C4-2B (cell line): ENCODE results near the gene SYNDIG1.

Source experiments
- H3K27ac ChIP-seq: fragments of 450-650 bp; 2 replicates; pipeline ENCODE4 v1.5.1; 2017
- ZFX ChIP-seq: fragments of 450-650 bp; IDR thresholded peaks from 2 replicates; pipeline ENCODE4 v1.6.1; 2017
- TF ChIP-seq, protein P1 (sequence below): fragments of 450-650 bp; conservative IDR thresholded peaks from 2 replicates; pipeline ENCODE4 v1.5.1; 2017; ENCODE audit warnings: mild to moderate bottlenecking

SYNDIG1 gene

DNA sequence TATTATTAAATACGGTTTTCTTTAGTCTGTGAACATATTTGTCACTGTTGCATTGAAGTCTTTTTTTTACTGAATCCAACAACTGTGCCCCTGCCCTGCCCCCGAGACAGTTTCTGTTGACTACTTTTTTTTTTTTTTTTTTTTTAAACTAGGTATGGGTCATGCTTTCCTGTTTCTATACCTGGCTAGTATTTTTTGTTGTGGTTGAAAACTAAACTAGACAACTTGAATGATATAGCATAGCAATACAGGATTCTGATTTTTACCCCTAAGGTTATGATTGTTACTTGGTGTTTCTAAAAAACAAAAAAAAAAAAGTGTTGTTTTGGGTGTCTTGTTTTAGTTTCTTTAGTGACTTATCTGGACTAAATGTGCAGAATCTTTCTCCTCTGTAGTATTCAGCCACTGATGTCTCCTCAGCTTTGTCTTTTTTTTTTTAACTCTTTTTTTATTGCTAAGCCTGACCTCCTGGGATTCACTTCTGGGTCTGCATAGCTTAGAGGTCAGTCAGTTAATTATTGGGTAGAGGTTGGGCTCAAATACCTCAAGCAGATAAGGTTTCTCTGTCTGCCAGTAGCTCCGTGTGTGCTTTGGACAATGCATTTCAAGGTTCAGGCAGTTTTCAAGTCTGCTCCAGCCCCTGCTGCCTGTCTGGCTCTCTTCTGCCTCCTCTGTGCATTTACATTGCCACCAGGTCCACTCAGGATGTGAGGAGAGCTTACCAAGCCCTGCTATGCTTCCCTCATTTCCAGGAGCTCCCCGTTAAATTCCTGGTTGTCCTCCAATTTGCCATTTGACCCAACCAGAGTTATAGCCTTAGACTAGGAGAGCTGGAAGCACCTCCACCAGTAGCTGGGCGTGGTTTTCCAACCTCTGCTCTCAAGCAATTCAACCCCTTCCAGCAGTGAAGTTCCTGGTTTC lies 91.4 kb downstream of the SYNDIG1 start:
- TF ChIP-seq, protein P1, sequence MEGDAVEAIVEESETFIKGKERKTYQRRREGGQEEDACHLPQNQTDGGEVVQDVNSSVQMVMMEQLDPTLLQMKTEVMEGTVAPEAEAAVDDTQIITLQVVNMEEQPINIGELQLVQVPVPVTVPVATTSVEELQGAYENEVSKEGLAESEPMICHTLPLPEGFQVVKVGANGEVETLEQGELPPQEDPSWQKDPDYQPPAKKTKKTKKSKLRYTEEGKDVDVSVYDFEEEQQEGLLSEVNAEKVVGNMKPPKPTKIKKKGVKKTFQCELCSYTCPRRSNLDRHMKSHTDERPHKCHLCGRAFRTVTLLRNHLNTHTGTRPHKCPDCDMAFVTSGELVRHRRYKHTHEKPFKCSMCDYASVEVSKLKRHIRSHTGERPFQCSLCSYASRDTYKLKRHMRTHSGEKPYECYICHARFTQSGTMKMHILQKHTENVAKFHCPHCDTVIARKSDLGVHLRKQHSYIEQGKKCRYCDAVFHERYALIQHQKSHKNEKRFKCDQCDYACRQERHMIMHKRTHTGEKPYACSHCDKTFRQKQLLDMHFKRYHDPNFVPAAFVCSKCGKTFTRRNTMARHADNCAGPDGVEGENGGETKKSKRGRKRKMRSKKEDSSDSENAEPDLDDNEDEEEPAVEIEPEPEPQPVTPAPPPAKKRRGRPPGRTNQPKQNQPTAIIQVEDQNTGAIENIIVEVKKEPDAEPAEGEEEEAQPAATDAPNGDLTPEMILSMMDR = no peak
- TF ChIP-seq ZFX = no peak
- H3K27ac ChIP-seq = no peak overlapping the region

DNA sequence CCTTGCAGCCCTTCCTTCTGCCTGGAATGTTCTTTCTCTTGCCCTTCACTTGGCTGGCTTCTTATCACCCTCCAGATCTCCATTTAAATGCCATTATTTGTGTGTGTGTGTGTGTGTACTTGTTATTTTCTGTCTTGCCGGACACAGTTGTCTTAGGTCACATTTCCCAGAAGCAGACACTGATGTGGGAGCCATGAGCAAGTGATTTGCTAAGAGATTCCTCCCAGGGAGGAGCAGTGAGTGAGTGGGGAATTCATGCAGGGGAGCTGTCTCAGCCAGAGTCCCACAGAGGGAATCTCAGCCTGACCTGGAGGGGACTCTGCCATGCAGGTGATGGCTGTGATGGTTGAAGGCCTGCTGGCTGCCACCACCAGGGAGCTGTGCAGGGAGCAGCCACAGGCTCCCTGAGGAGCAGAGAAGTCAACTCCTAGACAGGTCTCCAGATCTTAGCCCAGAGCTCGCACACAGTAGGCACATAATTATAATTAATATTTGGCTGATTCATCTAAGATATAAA lies 96.5 kb downstream of the SYNDIG1 start:
- H3K27ac ChIP-seq = no peak overlapping the region
- no peak for TF ChIP-seq ZFX
- TF ChIP-seq, protein P1 = no peak

DNA sequence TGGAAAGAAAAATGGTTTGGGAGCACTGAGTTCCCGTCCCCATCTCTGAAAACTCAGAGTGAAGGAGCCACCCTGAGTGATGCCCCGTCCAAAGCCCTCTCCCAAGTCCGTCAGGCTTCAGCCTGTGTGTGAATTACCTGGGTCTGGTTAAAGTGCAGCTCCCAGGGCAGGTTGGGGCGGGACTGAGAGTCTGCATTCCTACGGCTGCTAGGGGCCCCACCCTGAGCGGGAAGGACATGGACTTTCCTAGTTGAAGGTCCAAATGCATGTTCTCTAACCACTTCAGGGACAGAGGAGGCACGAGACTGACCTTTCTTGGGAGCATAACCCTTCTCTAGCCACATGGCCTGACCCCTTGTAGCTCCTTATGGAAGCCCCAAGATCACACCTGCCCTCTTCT lies 97.2 kb downstream of the SYNDIG1 start:
- TF ChIP-seq, protein P1 = no peak
- TF ChIP-seq ZFX = no peak
- H3K27ac ChIP-seq = no peak overlapping the region

DNA sequence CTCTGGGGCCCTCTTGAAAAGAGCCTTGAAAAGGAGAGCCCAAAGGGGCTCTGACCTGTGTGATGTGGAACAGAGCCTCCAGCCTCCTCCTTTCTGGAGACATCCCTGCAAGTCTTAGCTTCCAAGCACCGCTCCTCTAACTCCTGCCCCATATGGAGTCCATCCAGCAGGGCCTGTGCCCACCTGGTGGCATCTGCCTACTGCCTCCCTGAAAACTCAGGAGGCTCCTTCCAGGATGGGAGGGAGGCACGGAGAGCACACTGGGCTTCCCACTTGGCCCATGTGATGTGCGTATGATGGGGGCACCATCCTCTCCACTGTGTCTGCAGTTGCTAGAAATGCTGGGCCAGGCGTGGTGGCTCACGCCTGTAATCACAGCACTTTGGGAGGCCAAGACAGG lies 98.1 kb downstream of the SYNDIG1 start:
- TF ChIP-seq ZFX = no peak
- TF ChIP-seq, protein P1 = no peak
- no peak overlapping the region for H3K27ac ChIP-seq

DNA sequence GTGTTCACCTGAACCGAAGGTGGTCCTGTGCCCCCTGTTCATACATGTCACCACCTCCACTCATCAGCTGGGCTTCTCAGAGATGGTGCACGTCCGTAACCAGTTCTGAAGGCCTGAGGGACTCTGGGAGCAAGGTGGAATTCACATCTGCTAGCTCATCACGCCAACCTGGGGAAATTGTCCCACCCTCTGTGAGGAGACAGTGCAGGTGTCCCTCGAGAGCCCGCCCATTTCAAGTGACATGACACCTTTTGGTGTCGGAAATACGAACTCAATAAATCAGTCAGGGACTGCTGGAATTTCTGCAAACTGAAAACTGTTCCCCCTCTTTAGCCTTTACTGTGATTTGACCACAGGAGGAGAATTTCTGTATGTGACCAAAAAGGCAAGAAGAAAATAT lies 99.4 kb downstream of the SYNDIG1 start:
- H3K27ac ChIP-seq = no peak overlapping the region
- TF ChIP-seq ZFX = no peak
- TF ChIP-seq, protein P1 = no peak

DNA sequence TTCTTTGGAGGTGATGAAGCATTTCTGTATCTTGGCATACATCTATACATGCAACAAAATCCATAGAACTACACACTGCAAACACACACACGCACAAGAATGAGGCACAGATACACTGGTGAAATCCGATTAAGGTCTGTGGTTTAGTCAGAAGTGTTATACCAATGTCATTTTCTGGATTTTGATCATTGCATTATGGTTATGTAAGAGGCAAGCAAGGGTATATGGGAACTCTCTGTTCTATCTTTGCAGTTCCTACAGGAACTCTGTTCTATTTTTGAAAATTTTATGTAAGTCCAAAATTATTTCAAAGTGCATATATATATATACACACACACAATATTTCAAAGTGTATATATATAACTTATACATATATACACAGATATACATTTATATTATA lies 101.7 kb downstream of the SYNDIG1 start:
- TF ChIP-seq, protein P1 = no peak
- no peak for TF ChIP-seq ZFX
- H3K27ac ChIP-seq = no peak overlapping the region

DNA sequence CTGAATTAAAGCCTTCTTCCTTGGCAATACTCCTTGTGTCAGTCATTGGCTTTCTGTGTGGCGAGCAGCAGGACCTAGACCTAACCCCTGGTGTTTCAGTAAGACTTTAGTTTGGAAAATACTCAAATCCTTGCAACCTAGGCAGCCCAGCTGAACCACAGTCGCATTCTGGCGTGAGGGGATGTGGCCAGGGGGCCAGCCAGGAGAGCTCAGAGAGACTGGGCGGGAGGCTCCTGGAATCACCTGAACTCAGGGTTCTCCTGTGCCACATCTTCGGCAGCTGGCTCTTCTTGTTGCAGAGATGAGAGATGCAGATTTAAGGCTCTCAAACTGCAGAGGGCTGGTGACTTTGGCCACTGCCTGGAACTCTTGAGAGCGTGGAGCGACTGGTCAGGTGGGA lies 102.7 kb downstream of the SYNDIG1 start:
- no peak for TF ChIP-seq ZFX
- TF ChIP-seq, protein P1 = no peak
- no peak overlapping the region for H3K27ac ChIP-seq
